HCT116 (cell line): ENCODE measurements around the gene RNF166. TPM values are rescaled to one million over a fixed set of nuclear protein-coding genes. Genes with fewer than 3 reads are reported as not detected.

Experiments
- ATAC-seq: fragments of 200-7000 bp; cut with Tn5 transposase; 2 replicates; pipeline ENCODE4 v1.9.1; 2020; ENCODE audit warnings: mild to moderate bottlenecking, moderate library complexity
- BruUV-seq: library from RNA; stranded (reverse); fragments of 400-500 nt; replicated peaks from 2 replicates; lab custom pipeline; 2021; lab: Mats Ljungman, UMichigan
- CTCF ChIA-PET: fragments of 300-600 bp; sonication (Branson Sonifier 250); formaldehyde crosslinking; loops from one replicate; lab custom pipeline; 2021; ENCODE audit warnings: antibody characterized with exemption; lab: Charles Lee
- POLR2A ChIA-PET: fragments of 300-600, 350-600 bp; sonication (Branson Sonifier 250); formaldehyde crosslinking; loops from one replicate; lab custom pipeline; 2021; ENCODE audit warnings: antibody characterized with exemption; lab: Charles Lee
- RAD21 ChIA-PET, 2 experiments: fragments of 300-600 bp; sonication (Branson Sonifier 250); formaldehyde crosslinking; loops; one replicate each; lab custom pipeline; 2023; ENCODE audit warnings: low total read pairs in 2 of 2; ENCODE audit not compliant: uncharacterized antibody in 2 of 2, unreplicated experiment in 2 of 2, low non-redundant PET in 1 of 2; lab: Charles Lee
- DNase-seq: peaks from one replicate; pipeline ENCODE4 v3.0.0-alpha.2; 2010; ENCODE audit warnings: low read depth, low spot score
- H2AFZ ChIP-seq: fragments of 200-600 bp; shearing (Covaris generic), sonication (generic); 2 replicates; pipeline ENCODE4 v1.6.1; 2017; ENCODE audit warnings: low read depth, mixed run types, mixed read lengths, antibody characterized with exemption, low read length; ENCODE audit not compliant: poor library complexity, severe bottlenecking
- H3K27ac ChIP-seq: 2 replicates; pipeline ENCODE4 v1.5.1; 2012; ENCODE audit warnings: low read depth, low read length
- H3K27me3 ChIP-seq: fragments of 200-600 bp; sonication (generic); 2 replicates; pipeline ENCODE4 v1.6.1; 2016; ENCODE audit warnings: mixed run types, low read length, mixed read lengths; ENCODE audit not compliant: insufficient read depth
- H3K36me3 ChIP-seq, 2 experiments: fragments of 200-500 bp in 1 of 2; fragments of 200-600 bp in 1 of 2; sonication (Bioruptor generic) in 1 of 2; sonication (generic) in 1 of 2; 2 replicates each; pipeline versions ENCODE4 v1.5.1 to v1.6.1; 2014 to 2016; ENCODE audit warnings: low read length in 2 of 2, inconsistent platforms in 1 of 2, mixed read lengths in 1 of 2, mixed run types in 1 of 2; ENCODE audit not compliant: insufficient read depth in 2 of 2, control insufficient read depth in 1 of 2
- H3K4me1 ChIP-seq, 2 experiments: fragments of 200-600 bp in 1 of 2; sonication (generic) in 1 of 2; 2 replicates each; pipeline versions ENCODE4 v1.5.1 to v1.6.1; 2012 to 2017; ENCODE audit warnings: low read length in 2 of 2, inconsistent platforms in 1 of 2, mild to moderate bottlenecking in 1 of 2, mixed read lengths in 1 of 2, mixed run types in 1 of 2, moderate library complexity in 1 of 2; ENCODE audit not compliant: insufficient read depth in 2 of 2, control insufficient read depth in 1 of 2
- H3K4me2 ChIP-seq: fragments of 200-600 bp; sonication (generic); 2 replicates; pipeline ENCODE4 v1.6.1; 2017; ENCODE audit warnings: mixed run types, low read length, mixed read lengths
- H3K4me3 ChIP-seq, 2 experiments: fragments of 200-600 bp in 1 of 2; sonication (generic) in 1 of 2; replicated peaks in 1 of 2; 2 replicates each; pipeline ENCODE4 v1.5.1; 2011 to 2016; ENCODE audit warnings: low read length in 2 of 2, control low read depth in 1 of 2, low read depth in 1 of 2, mild to moderate bottlenecking in 1 of 2, mixed read lengths in 1 of 2, mixed run types in 1 of 2
- H3K79me2 ChIP-seq: fragments of 200-600 bp; sonication (generic); 2 replicates; pipeline ENCODE4 v1.6.1; 2017; ENCODE audit warnings: mild to moderate bottlenecking, mixed run types, low read length, moderate library complexity, mixed read lengths; ENCODE audit not compliant: insufficient read depth
- H3K9ac ChIP-seq: fragments of 200-600 bp; sonication (generic); 2 replicates; pipeline ENCODE4 v1.6.1; 2016; ENCODE audit warnings: low read length, mixed read lengths
- H3K9me2 ChIP-seq: fragments of 200-600 bp; sonication (generic), shearing (Covaris generic); 2 replicates; pipeline ENCODE4 v1.6.1; 2017; ENCODE audit warnings: mixed run types, mild to moderate bottlenecking, moderate library complexity; ENCODE audit not compliant: insufficient read depth
- H3K9me3 ChIP-seq, 2 experiments: fragments of 200-500 bp in 1 of 2; fragments of 200-600 bp in 1 of 2; sonication (Bioruptor generic) in 1 of 2; sonication (generic) in 1 of 2; 2 replicates each; pipeline ENCODE4 v1.6.1; 2014 to 2017; ENCODE audit warnings: low read length in 2 of 2, mixed read lengths in 2 of 2, inconsistent platforms in 1 of 2, low read depth in 1 of 2, mild to moderate bottlenecking in 1 of 2, mixed run types in 1 of 2, moderate library complexity in 1 of 2; ENCODE audit not compliant: control insufficient read depth in 1 of 2, insufficient read depth in 1 of 2
- H4K20me1 ChIP-seq: fragments of 200-600 bp; sonication (generic), shearing (Covaris generic); 2 replicates; pipeline ENCODE4 v1.6.1; 2017; ENCODE audit warnings: mixed run types, mild to moderate bottlenecking, moderate library complexity; ENCODE audit not compliant: insufficient read depth
- CEBPB ChIP-seq: IDR thresholded peaks from 2 replicates; pipeline ENCODE4 v1.6.1; 2012; ENCODE audit warnings: low read depth
- ELF1 ChIP-seq: IDR thresholded peaks from 2 replicates; pipeline ENCODE4 v1.6.1; 2012; ENCODE audit warnings: low read depth, borderline replicate concordance
- JUND ChIP-seq: IDR thresholded peaks from 2 replicates; pipeline ENCODE4 v1.6.1; 2012
- POLR2A ChIP-seq: IDR thresholded peaks from 2 replicates; pipeline ENCODE4 v1.7.0; 2011; ENCODE audit warnings: borderline replicate concordance; ENCODE audit not compliant: insufficient read depth, insufficient read length; ENCODE audit errors: extremely low read depth
- RAD21 ChIP-seq: IDR thresholded peaks from 2 replicates; pipeline ENCODE4 v1.6.1; 2012; ENCODE audit warnings: low read depth, mild to moderate bottlenecking
- SRF ChIP-seq: IDR thresholded peaks from 2 replicates; pipeline ENCODE4 v1.6.1; 2012; ENCODE audit warnings: low read depth
- ZBTB33 ChIP-seq: IDR thresholded peaks from 2 replicates; pipeline ENCODE4 v1.6.1; 2011; ENCODE audit warnings: mild to moderate bottlenecking, low read length, moderate library complexity; ENCODE audit not compliant: insufficient replicate concordance; ENCODE audit errors: extremely low read depth
- ZFX ChIP-seq: fragments of 450-650 bp; IDR thresholded peaks from 2 replicates; pipeline ENCODE4 v1.6.1; 2017
- intact Hi-C: fragments of 100-400 bp; cut with micrococcal nuclease; formaldehyde crosslinking; loops from 2 replicates; pipeline ENCODE4 v1.10.0; 2022
- total RNA-seq: library from RNA; stranded (reverse); gene quantifications from one replicate; pipeline ENCODE4 v1.2.1, GENCODE V29; 2021; ENCODE audit not compliant: unreplicated experiment
- TF ChIP-seq, protein P1 (sequence below): IDR thresholded peaks from 2 replicates; pipeline ENCODE4 v1.6.1; 2012
- TF ChIP-seq, protein P2 (sequence below): IDR thresholded peaks from 2 replicates; pipeline ENCODE4 v1.6.1; 2012; ENCODE audit warnings: low read depth

Gene RNF166
- total RNA-seq, 1 experiment from 2014 or later = 39.4 TPM

DNA sequence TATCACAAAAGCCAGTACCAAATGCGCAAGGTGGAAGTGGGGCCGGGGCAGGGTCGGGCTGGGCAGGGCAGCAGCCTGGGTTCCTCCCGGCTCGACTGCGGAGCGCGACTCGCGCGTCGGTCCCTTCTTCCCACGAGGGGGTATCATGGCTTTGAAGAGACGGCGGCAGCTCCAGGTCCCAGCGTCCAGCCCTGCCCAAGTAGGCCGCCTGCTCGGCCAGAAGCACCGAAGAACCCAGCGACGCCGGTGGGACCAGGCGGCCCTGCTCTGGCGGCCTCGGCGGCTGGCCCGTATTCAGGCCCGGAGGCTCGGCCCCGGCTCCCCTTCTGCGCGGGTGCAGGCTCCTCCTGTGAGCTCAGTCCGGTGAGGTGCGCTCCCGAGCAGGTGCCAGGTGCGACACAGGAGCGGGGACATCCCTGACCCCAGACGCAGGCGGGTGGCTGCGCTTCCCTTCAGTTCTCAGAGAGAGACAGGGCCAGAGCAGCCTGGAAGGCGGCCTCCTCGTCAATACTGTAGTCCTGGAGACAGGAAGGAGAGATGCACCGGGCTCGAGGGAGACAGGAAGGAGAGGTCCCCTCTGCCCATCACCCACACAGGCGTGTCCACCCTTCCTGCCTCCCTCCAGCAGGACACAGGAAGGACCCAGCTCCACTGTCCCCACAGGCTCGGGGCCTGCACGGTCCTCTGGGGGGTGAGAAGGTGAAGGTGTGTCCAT is 8.9 kb downstream of the RNF166 start:
- ATAC-seq (no peak), DNase-seq (no peak)
- RAD21 ChIA-PET = no interaction called here
- CTCF ChIA-PET = no interaction called here
- no TSS peak for BruUV-seq
- no peaks in the 10 kb centered on the region for H3K27me3 ChIP-seq
- peaks cover 2 to 3% of the 10 kb centered on the region in 2 experiments; a peak in 1 of 4 replicates for H3K36me3 ChIP-seq
- intact Hi-C loops = no loop called here
- H3K4me2 ChIP-seq = no peak overlapping the region
- POLR2A ChIA-PET = no interaction called here
- no peaks in the 10 kb centered on the region for H4K20me1 ChIP-seq
- H3K4me1 ChIP-seq = no peaks in the 10 kb centered on the region
- no peak overlapping the region for H3K9ac ChIP-seq
- H3K79me2 ChIP-seq = no peaks in the 10 kb centered on the region
- no peaks in the 10 kb centered on the region for H3K9me2 ChIP-seq
- H3K4me3 ChIP-seq = no peak overlapping the region
- no peak for TF ChIP-seq ZFX
- no peak for TF ChIP-seq ELF1
- TF ChIP-seq, protein P1, sequence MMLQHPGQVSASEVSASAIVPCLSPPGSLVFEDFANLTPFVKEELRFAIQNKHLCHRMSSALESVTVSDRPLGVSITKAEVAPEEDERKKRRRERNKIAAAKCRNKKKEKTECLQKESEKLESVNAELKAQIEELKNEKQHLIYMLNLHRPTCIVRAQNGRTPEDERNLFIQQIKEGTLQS = no peak
- TF ChIP-seq CEBPB = no peak
- TF ChIP-seq ZBTB33 = no peak
- TF ChIP-seq, protein P2, sequence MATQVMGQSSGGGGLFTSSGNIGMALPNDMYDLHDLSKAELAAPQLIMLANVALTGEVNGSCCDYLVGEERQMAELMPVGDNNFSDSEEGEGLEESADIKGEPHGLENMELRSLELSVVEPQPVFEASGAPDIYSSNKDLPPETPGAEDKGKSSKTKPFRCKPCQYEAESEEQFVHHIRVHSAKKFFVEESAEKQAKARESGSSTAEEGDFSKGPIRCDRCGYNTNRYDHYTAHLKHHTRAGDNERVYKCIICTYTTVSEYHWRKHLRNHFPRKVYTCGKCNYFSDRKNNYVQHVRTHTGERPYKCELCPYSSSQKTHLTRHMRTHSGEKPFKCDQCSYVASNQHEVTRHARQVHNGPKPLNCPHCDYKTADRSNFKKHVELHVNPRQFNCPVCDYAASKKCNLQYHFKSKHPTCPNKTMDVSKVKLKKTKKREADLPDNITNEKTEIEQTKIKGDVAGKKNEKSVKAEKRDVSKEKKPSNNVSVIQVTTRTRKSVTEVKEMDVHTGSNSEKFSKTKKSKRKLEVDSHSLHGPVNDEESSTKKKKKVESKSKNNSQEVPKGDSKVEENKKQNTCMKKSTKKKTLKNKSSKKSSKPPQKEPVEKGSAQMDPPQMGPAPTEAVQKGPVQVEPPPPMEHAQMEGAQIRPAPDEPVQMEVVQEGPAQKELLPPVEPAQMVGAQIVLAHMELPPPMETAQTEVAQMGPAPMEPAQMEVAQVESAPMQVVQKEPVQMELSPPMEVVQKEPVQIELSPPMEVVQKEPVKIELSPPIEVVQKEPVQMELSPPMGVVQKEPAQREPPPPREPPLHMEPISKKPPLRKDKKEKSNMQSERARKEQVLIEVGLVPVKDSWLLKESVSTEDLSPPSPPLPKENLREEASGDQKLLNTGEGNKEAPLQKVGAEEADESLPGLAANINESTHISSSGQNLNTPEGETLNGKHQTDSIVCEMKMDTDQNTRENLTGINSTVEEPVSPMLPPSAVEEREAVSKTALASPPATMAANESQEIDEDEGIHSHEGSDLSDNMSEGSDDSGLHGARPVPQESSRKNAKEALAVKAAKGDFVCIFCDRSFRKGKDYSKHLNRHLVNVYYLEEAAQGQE = no peak
- no peak for TF ChIP-seq RAD21
- no peak for TF ChIP-seq JUND
- no peak for TF ChIP-seq POLR2A
- no peak for TF ChIP-seq SRF
- H3K27ac ChIP-seq = no peak overlapping the region
- no peaks in the 10 kb centered on the region for H3K9me3 ChIP-seq
- H2AFZ ChIP-seq = no peak overlapping the region
